ENCODE measurements around the gene TMBIM1. TPM values are rescaled to one million over a fixed set of nuclear protein-coding genes. Genes with fewer than 3 reads are reported as not detected.

TMBIM1 gene
- polyA plus RNA-seq, 3 donors, result 101 to 139 (median 129) TPM

DNA sequence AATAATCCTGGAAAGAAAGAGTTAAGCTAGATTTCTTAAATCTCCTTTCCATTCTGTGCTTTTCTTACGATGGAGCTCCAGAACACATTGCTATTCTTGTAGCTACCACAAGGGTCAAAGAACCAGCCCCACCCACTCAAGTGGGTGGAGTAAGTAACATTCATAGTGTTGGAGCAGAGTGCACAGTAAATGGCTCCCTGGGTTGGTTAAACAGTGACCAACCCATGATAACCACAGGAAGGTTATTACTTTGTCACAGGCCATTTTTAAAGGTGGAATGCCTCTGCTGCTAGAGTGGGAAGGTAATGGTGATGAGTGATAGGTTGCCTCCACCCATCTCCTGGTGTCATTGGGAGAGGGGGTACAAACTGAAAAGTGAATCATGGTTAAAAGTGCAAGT, 61.4 kb downstream of the TMBIM1 start:
- H3K79me2 ChIP-seq (ENCODE audit: insufficient read depth, low read length), result peaks cover 87% of the 10 kb centered on the region
- H3K9me3 ChIP-seq (replicated peaks in 1 of 2; ENCODE audit: control insufficient read depth in 1 of 2, insufficient read depth in 1 of 2, low read length in 2 of 2), result no peaks in the 10 kb centered on the region
- no peaks in the 10 kb centered on the region for H3K27me3 ChIP-seq (ENCODE audit: control insufficient read depth in 2 of 2, insufficient read depth in 2 of 2, low read length in 2 of 2)
- peak; percentile 36 to 45 (median 38) for DNase-seq
- no CpG with 5 or more reads among the region's 1 CpG for whole genome bisulfite sequencing (ENCODE audit: insufficient coverage)
- intact Hi-C loops (cut with micrococcal nuclease), result loop anchor here in 1 of 2 donors (5.0 kb wide), 1 partner anchor 44 kb away; no protein-coding TSS in a partner anchor
- Mint-ChIP-seq H3K27ac (peak overlapping the region; percentile 18 to 88 (median 85)), H3K4me3 (no peak overlapping the region), H3K36me3 (peaks cover 74 to 89% of the 10 kb centered on the region in 2 donors), H3K27me3 (ENCODE audit: low read depth in 3 of 3) (no peaks in the 10 kb centered on the region), H3K9me3 (peaks cover 0 to 2% (median 0%) of the 10 kb centered on the region in 7 donors), H3K4me1 (peaks cover 47% of the 10 kb centered on the region)
- H2AFZ ChIP-seq (ENCODE audit: insufficient read depth, low read depth, low read length, poor library complexity, severe bottlenecking), result no peak overlapping the region
- H3K4me2 ChIP-seq (replicated peaks; ENCODE audit: extremely low read depth, low read length, poor library complexity, severe bottlenecking), result peak overlapping the region; percentile 25
- H3K4me3 ChIP-seq (replicated peaks in 1 of 3; ENCODE audit: low read depth in 2 of 3, low read length in 3 of 3), result peak overlapping the region in 1 of 3 experiments; percentile 64
- H4K20me1 ChIP-seq (ENCODE audit: insufficient read depth, low read length), result peaks cover 100% of the 10 kb centered on the region
- peaks cover 44 to 52% of the 10 kb centered on the region in 2 donors for H3K4me1 ChIP-seq (ENCODE audit: control insufficient read depth in 1 of 2, insufficient read depth in 2 of 2, low read length in 2 of 2)
- peak overlapping the region; percentile 68 to 76 for H3K27ac ChIP-seq (ENCODE audit: low read depth in 1 of 2, low read length in 2 of 2)
- TF ChIP-seq CTCF (IDR thresholded peaks at IDR 0.05), result peak; percentile 56
- H3K36me3 ChIP-seq (replicated peaks in 1 of 2; ENCODE audit: control insufficient read depth in 1 of 2, insufficient read depth in 2 of 2, low read length in 2 of 2), result peaks cover 79 to 94% of the 10 kb centered on the region in 2 donors
- no peak overlapping the region for H3K9ac ChIP-seq (ENCODE audit: insufficient read depth, low read length, poor library complexity, severe bottlenecking)

DNA sequence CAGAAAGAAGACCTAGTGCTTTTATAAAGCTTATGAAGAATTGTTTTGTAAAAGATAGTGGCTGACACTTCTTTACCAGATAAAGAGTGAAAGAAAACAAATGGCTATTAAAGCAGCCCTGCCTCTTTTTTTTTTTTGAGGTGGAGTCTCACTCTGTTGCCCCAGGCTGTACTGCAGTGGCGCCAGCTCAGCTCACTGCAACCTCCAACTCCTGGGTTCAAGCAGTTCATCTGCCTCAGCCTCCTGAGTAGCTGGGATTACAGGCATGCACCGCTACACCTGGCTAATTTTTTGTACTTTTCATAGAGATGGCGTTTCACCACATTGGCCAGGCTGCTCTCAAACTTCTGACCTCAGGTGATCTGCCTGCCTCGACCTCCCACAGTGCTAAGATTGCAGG, 62.5 kb downstream of the TMBIM1 start:
- H2AFZ ChIP-seq (ENCODE audit: insufficient read depth, low read depth, low read length, poor library complexity, severe bottlenecking), result no peak overlapping the region
- 46% methylated on average over 2 of the region's 4 CpGs for WGBS (ENCODE audit: insufficient coverage)
- H3K4me3 Mint-ChIP-seq, result no peak overlapping the region
- intact Hi-C loops (cut with micrococcal nuclease), result loop anchor here in 1 of 2 donors (5.0 kb wide), 1 partner anchor 43 kb away; no protein-coding TSS in a partner anchor
- TF ChIP-seq CTCF (IDR thresholded peaks at IDR 0.05), result no peak
- peaks cover 100% of the 10 kb centered on the region for H4K20me1 ChIP-seq (ENCODE audit: insufficient read depth, low read length)
- H3K36me3 Mint-ChIP-seq, result peaks cover 76 to 89% of the 10 kb centered on the region in 2 donors
- H3K27me3 Mint-ChIP-seq (ENCODE audit: low read depth in 3 of 3), result no peaks in the 10 kb centered on the region
- DNase-seq, result no peak
- peaks cover 56% of the 10 kb centered on the region for H3K4me1 Mint-ChIP-seq
- H3K4me1 ChIP-seq (ENCODE audit: control insufficient read depth in 1 of 2, insufficient read depth in 2 of 2, low read length in 2 of 2), result peaks cover 52 to 61% of the 10 kb centered on the region in 2 donors
- H3K9me3 Mint-ChIP-seq, result peaks cover 0 to 2% (median 0%) of the 10 kb centered on the region in 7 donors
- H3K4me3 ChIP-seq (replicated peaks in 1 of 3; ENCODE audit: low read depth in 2 of 3, low read length in 3 of 3), result peak overlapping the region in 2 of 3 experiments; percentile 4 to 64
- H3K79me2 ChIP-seq (ENCODE audit: insufficient read depth, low read length), result peaks cover 87% of the 10 kb centered on the region
- H3K27me3 ChIP-seq (ENCODE audit: control insufficient read depth in 2 of 2, insufficient read depth in 2 of 2, low read length in 2 of 2), result no peaks in the 10 kb centered on the region
- H3K27ac ChIP-seq (ENCODE audit: low read depth in 1 of 2, low read length in 2 of 2), result peak overlapping the region; percentile 68 to 76
- peak overlapping the region; percentile 73 to 88 (median 84) for H3K27ac Mint-ChIP-seq
- peaks cover 79 to 94% of the 10 kb centered on the region in 2 donors for H3K36me3 ChIP-seq (replicated peaks in 1 of 2; ENCODE audit: control insufficient read depth in 1 of 2, insufficient read depth in 2 of 2, low read length in 2 of 2)
- H3K4me2 ChIP-seq (replicated peaks; ENCODE audit: extremely low read depth, low read length, poor library complexity, severe bottlenecking), result peak overlapping the region; percentile 72
- no peaks in the 10 kb centered on the region for H3K9me3 ChIP-seq (replicated peaks in 1 of 2; ENCODE audit: control insufficient read depth in 1 of 2, insufficient read depth in 1 of 2, low read length in 2 of 2)
- peak overlapping the region; percentile 8 for H3K9ac ChIP-seq (ENCODE audit: insufficient read depth, low read length, poor library complexity, severe bottlenecking)
